Measurements from ENCODE around the gene ATR. TPM values are rescaled to one million over a fixed set of nuclear protein-coding genes. Genes with fewer than 3 reads are reported as not detected.

ATR gene
- total and polyA plus RNA-seq, 9 of the 15 experiments (the other 6 are each of a cell fraction or from before 2014, with no cell fraction given): 18.0 to 37.8 (median 23.2) TPM

DNA sequence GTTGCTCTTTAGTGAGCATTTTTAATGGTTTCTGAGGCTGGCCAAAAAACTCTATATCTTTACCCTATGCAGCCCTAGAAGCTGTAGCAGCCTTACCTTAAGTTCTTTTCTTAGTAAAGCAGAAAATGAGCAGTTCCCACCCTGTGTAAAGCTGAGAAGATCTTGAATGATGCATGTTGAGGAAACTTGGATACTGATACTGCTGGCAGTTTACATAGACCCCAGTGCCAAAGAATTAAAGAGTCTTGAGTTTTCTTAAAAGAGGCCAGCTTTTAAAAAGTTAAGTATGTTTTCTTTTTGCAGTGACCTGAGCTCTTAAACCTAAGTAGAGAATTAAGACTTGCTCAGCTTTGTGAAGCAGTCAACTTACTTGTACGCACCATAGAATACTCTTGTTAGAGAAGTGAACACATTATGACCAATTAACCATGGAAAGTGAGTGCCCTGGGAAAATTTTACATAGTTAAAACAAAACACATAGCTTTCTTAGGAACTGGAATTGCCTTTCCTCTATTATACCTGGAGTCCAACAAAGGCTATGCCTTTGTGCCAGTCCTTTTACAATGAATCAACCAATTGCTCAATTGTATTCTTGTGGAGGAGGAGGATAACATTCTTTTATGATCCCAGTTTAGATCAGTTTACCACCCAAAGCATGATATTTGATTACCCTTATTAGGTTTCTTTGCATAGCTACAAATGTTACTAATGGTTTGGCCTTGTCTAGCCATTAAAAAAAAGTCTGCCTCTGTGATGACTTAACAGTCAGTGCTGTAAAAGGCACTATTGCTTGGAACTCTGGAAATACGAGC, 46.0 kb upstream of the ATR start:
- ATAC-seq: no peak
- intact Hi-C loops (cut with micrococcal nuclease) (no loop called here), in situ Hi-C loops (cut with MboI) (no loop called here)
- TF ChIP-seq DDX20 (tag; IDR thresholded peaks at IDR 0.05; ENCODE audit: low read depth) (no peak), STAT5A (IDR thresholded peaks at IDR 0.05; ENCODE audit: borderline replicate concordance, low read length) (no peak), ZC3H8 (IDR thresholded peaks at IDR 0.05) (no peak), ZKSCAN1 (IDR thresholded peaks at IDR 0.05; ENCODE audit: low read depth, low read length) (no peak), RBBP5 (IDR thresholded peaks at IDR 0.05; ENCODE audit: borderline replicate concordance, insufficient read depth, low read length, poor library complexity, severe bottlenecking) (no peak), SRSF1 (IDR thresholded peaks at IDR 0.05; ENCODE audit: low read depth, low read length) (no peak)
- Histone ChIP-seq H3K9me1 (ENCODE audit: control insufficient read depth, insufficient read depth, low read length) (no peaks in the 10 kb centered on the region), H3K4me1 (replicated peaks in 1 of 2; ENCODE audit: control insufficient read depth in 2 of 2, insufficient read depth in 2 of 2, low read length in 2 of 2) (peaks cover 3 to 13% of the 10 kb centered on the region in 2 experiments; a peak in 3 of 5 replicates), H3K4me2 (ENCODE audit: insufficient read depth, low read length) (no peak overlapping the region), H3K27me3 (ENCODE audit: control insufficient read depth in 2 of 2, insufficient read depth in 2 of 2, low read length in 2 of 2) (no peaks in the 10 kb centered on the region), H4K20me1 (replicated peaks; ENCODE audit: control insufficient read depth, insufficient read depth, low read length) (no peaks in the 10 kb centered on the region), H3K9me3 (replicated peaks; ENCODE audit: control insufficient read depth, insufficient read depth, low read depth, low read length) (no peaks in the 10 kb centered on the region), H3K9ac (ENCODE audit: insufficient read depth in 1 of 2, low read depth in 2 of 2, low read length in 2 of 2) (no peak overlapping the region), H3K79me2 (ENCODE audit: control insufficient read depth, insufficient read depth, low read length) (no peaks in the 10 kb centered on the region), H2AFZ (ENCODE audit: low read depth, low read length) (no peak overlapping the region), H3K4me3 (no peak overlapping the region), H3K27ac (ENCODE audit: extremely low read depth, low read depth, low read length) (no peak overlapping the region), H3K36me3 (ENCODE audit: control insufficient read depth, insufficient read depth, low read length) (no peaks in the 10 kb centered on the region)
- CTCF ChIA-PET (ENCODE audit: low intra/inter-chr PET ratio): no interaction called here
- POLR2A ChIA-PET: interaction anchor here (1.0 to 2.9 kb wide), 6 partner anchors 10 to 46 kb away, joined by 3 to 10 read pairs (median 8); partner anchors contain the start of gene ATR
- no peak for DNase-seq (ENCODE audit: extremely low read depth in 1 of 4, low spot score in 3 of 4)
- WGBS (ENCODE audit: insufficient coverage, low coverage, missing lambda C conversion rate): 63% methylated on average over 2 of the region's 2 CpGs
- FAIRE-seq: no peak
- no TSS peak for BruUV-seq (replicated peaks)
